H9 (cell line): Measurements from ENCODE around the gene STYK1. TPM values are rescaled to one million over a fixed set of nuclear protein-coding genes. Genes with fewer than 3 reads are reported as not detected.

ENCODE experiments used
- DNase-seq: peaks from one replicate; pipeline ENCODE4 v3.0.0-alpha.2; 2017
- H2AFZ ChIP-seq: one replicate; pipeline ENCODE4 v1.6.1; 2013; ENCODE audit warnings: mild to moderate bottlenecking, low read length, control low read depth, moderate library complexity
- H2AK5ac ChIP-seq: 2 replicates; pipeline ENCODE4 v1.6.1; 2013; ENCODE audit warnings: low read length, control low read depth, mixed read lengths; ENCODE audit not compliant: insufficient read length
- H2BK120ac ChIP-seq: one replicate; pipeline ENCODE4 v1.6.1; 2013; ENCODE audit warnings: low read depth, mild to moderate bottlenecking, low read length, control low read depth, inconsistent platforms; ENCODE audit not compliant: poor library complexity, severe bottlenecking
- H2BK12ac ChIP-seq: 2 replicates; pipeline ENCODE4 v1.6.1; 2013; ENCODE audit warnings: low read length, control low read depth, mixed read lengths, low read depth; ENCODE audit not compliant: insufficient read length
- H2BK15ac ChIP-seq: 2 replicates; pipeline ENCODE4 v1.6.1; 2013; ENCODE audit warnings: low read depth, low read length, control low read depth
- H2BK20ac ChIP-seq: one replicate; pipeline ENCODE4 v1.6.1; 2013; ENCODE audit warnings: low read depth, mild to moderate bottlenecking, low read length, control low read depth, inconsistent platforms; ENCODE audit not compliant: poor library complexity, severe bottlenecking
- H2BK5ac ChIP-seq: 2 replicates; pipeline ENCODE4 v1.6.1; 2013; ENCODE audit warnings: low read length, control low read depth, mixed read lengths; ENCODE audit not compliant: insufficient read length
- H3K14ac ChIP-seq: 2 replicates; pipeline ENCODE4 v1.6.1; 2013; ENCODE audit warnings: low read length, control low read depth; ENCODE audit not compliant: insufficient read depth
- H3K18ac ChIP-seq: 2 replicates; pipeline ENCODE4 v1.6.1; 2013; ENCODE audit warnings: low read depth, mild to moderate bottlenecking, mixed read lengths, low read length, control low read depth; ENCODE audit not compliant: insufficient read length
- H3K23ac ChIP-seq: 2 replicates; pipeline ENCODE4 v1.6.1; 2013; ENCODE audit warnings: low read length, control low read depth, mixed read lengths, low read depth; ENCODE audit not compliant: insufficient read length
- H3K23me2 ChIP-seq: 2 replicates; pipeline ENCODE4 v1.6.1; 2013; ENCODE audit warnings: low read depth, mild to moderate bottlenecking, mixed read lengths, low read length, control low read depth; ENCODE audit not compliant: insufficient read length, poor library complexity, severe bottlenecking
- H3K27ac ChIP-seq: 2 replicates; pipeline ENCODE4 v1.5.1; 2013; ENCODE audit warnings: low read length, control low read depth, mixed read lengths, low read depth; ENCODE audit not compliant: insufficient read length
- H3K27me3 ChIP-seq: 2 replicates; pipeline ENCODE4 v1.6.1; 2013; ENCODE audit warnings: low read length, control low read depth, inconsistent platforms; ENCODE audit not compliant: insufficient read depth
- H3K4ac ChIP-seq: 2 replicates; pipeline ENCODE4 v1.6.1; 2013; ENCODE audit warnings: low read depth, mild to moderate bottlenecking, control low read depth, inconsistent platforms, low read length, moderate library complexity
- H3K4me1 ChIP-seq: 2 replicates; pipeline ENCODE4 v1.6.1; 2013; ENCODE audit warnings: low read length, control low read depth, inconsistent platforms; ENCODE audit not compliant: insufficient read depth
- H3K4me2 ChIP-seq: 2 replicates; pipeline ENCODE4 v1.6.1; 2013; ENCODE audit warnings: low read length, control low read depth, mixed read lengths; ENCODE audit not compliant: insufficient read length, insufficient read depth
- H3K56ac ChIP-seq: 2 replicates; pipeline ENCODE4 v1.6.1; 2013; ENCODE audit warnings: low read depth, mild to moderate bottlenecking, mixed read lengths, low read length, control low read depth; ENCODE audit not compliant: insufficient read length
- H3K79me1 ChIP-seq: 2 replicates; pipeline ENCODE4 v1.6.1; 2013; ENCODE audit warnings: low read depth, mild to moderate bottlenecking, moderate library complexity, low read length, control low read depth, inconsistent platforms; ENCODE audit not compliant: insufficient read depth, poor library complexity, severe bottlenecking
- H3K79me2 ChIP-seq: 2 replicates; pipeline ENCODE4 v1.6.1; 2013; ENCODE audit warnings: low read length, control low read depth, inconsistent platforms; ENCODE audit not compliant: insufficient read depth
- H3K9ac ChIP-seq: 2 replicates; pipeline ENCODE4 v1.6.1; 2013; ENCODE audit warnings: low read length, control low read depth, mixed read lengths; ENCODE audit not compliant: insufficient read length; ENCODE audit errors: extremely low read depth
- H3K9me3 ChIP-seq: one replicate; pipeline ENCODE4 v1.6.1; 2013; ENCODE audit warnings: low read depth, low read length, inconsistent platforms; ENCODE audit not compliant: control insufficient read depth
- H3T11ph ChIP-seq: one replicate; pipeline ENCODE4 v1.6.1; 2013; ENCODE audit warnings: mild to moderate bottlenecking, low read length, control low read depth, inconsistent platforms
- H4K20me1 ChIP-seq: one replicate; pipeline ENCODE4 v1.6.1; 2013; ENCODE audit not compliant: control insufficient read depth, insufficient read length, insufficient read depth
- H4K5ac ChIP-seq: 2 replicates; pipeline ENCODE4 v1.6.1; 2013; ENCODE audit warnings: low read depth, mild to moderate bottlenecking, mixed read lengths, low read length, control low read depth; ENCODE audit not compliant: insufficient read length
- H4K8ac ChIP-seq: replicated peaks from 2 replicates; pipeline ENCODE4 v1.6.1; 2013; ENCODE audit warnings: low read length, control low read depth, mixed read lengths, low read depth; ENCODE audit not compliant: insufficient read length
- H4K91ac ChIP-seq: 2 replicates; pipeline ENCODE4 v1.6.1; 2013; ENCODE audit warnings: low read depth, mild to moderate bottlenecking, moderate library complexity, mixed read lengths, low read length, control low read depth; ENCODE audit not compliant: insufficient read length
- H3K27ac Mint-ChIP-seq, 3 experiments: 2 replicates in 2 of 3; 3 replicates in 1 of 3; pipeline ENCODE4 v1.8.0; 2020 to 2021; ENCODE audit warnings: mixed read lengths in 3 of 3, mild to moderate bottlenecking in 1 of 3, moderate library complexity in 1 of 3
- H3K27me3 Mint-ChIP-seq: 2 replicates; pipeline ENCODE4 v1.8.0; 2021; ENCODE audit warnings: low read depth, mild to moderate bottlenecking, moderate library complexity, mixed read lengths
- H3K36me3 Mint-ChIP-seq, 3 experiments: 2 replicates in 2 of 3; 3 replicates in 1 of 3; pipeline ENCODE4 v1.8.0; 2020 to 2021; ENCODE audit warnings: low read depth in 3 of 3, mixed read lengths in 3 of 3; ENCODE audit not compliant: insufficient read depth in 1 of 3
- H3K4me1 Mint-ChIP-seq, 2 experiments: 2 replicates each; pipeline ENCODE4 v1.8.0; 2020; ENCODE audit warnings: mixed read lengths in 2 of 2
- H3K4me3 Mint-ChIP-seq, 2 experiments: 2 replicates in 1 of 2; 3 replicates in 1 of 2; pipeline ENCODE4 v1.8.0; 2020 to 2021; ENCODE audit warnings: mild to moderate bottlenecking in 2 of 2, mixed read lengths in 2 of 2, moderate library complexity in 1 of 2
- H3K9me3 Mint-ChIP-seq, 2 experiments: 2 replicates in 1 of 2; 3 replicates in 1 of 2; pipeline ENCODE4 v1.8.0; 2020; ENCODE audit warnings: mild to moderate bottlenecking in 2 of 2, mixed read lengths in 2 of 2, moderate library complexity in 1 of 2
- WGBS: extraction: QIAGEN DNeasy Blood & Tissue Kit; methylation state at CpG from one replicate; pipeline ENCODE4 v1.1.7; 2013; ENCODE audit warnings: missing lambda C conversion rate, low lambda C conversion rate, mixed read lengths; ENCODE audit not compliant: insufficient read length; ENCODE audit errors: extremely low coverage; 5-methylcytosine and 5-hydroxymethylcytosine counted together
- total RNA-seq: library from RNA; stranded (reverse); gene quantifications from 2 replicates; pipeline ENCODE4 v1.2.1, GENCODE V29; 2021
- TF ChIP-seq, protein P1 (sequence below): fragments of 200-600 bp; sonication (generic); conservative IDR thresholded peaks from 3 replicates; pipeline ENCODE4 v1.8.0; 2021; ENCODE audit warnings: antibody characterized with exemption, mild to moderate bottlenecking

Gene STYK1
- total RNA-seq, 1 experiment from 2014 or later, result 0.37 TPM

GRCh38 chr12:10697156-10697555 is 23.3 kb upstream of the STYK1 start:
- H3K79me2 ChIP-seq, result no peaks in the 10 kb centered on the region
- Mint-ChIP-seq H3K36me3 (peaks cover 21 to 55% (median 51%) of the 10 kb centered on the region in 3 experiments; a peak in 6 of 7 replicates), H3K4me3 (no peak overlapping the region), H3K9me3 (no peaks in the 10 kb centered on the region), H3K4me1 (no peaks in the 10 kb centered on the region), H3K27ac (no peak overlapping the region), H3K27me3 (no peaks in the 10 kb centered on the region)
- H3K4me1 ChIP-seq, result no peaks in the 10 kb centered on the region
- no peaks in the 10 kb centered on the region for H3K23me2 ChIP-seq
- H3K4me2 ChIP-seq, result no peak overlapping the region
- TF ChIP-seq, protein P1, sequence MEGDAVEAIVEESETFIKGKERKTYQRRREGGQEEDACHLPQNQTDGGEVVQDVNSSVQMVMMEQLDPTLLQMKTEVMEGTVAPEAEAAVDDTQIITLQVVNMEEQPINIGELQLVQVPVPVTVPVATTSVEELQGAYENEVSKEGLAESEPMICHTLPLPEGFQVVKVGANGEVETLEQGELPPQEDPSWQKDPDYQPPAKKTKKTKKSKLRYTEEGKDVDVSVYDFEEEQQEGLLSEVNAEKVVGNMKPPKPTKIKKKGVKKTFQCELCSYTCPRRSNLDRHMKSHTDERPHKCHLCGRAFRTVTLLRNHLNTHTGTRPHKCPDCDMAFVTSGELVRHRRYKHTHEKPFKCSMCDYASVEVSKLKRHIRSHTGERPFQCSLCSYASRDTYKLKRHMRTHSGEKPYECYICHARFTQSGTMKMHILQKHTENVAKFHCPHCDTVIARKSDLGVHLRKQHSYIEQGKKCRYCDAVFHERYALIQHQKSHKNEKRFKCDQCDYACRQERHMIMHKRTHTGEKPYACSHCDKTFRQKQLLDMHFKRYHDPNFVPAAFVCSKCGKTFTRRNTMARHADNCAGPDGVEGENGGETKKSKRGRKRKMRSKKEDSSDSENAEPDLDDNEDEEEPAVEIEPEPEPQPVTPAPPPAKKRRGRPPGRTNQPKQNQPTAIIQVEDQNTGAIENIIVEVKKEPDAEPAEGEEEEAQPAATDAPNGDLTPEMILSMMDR, result no peak
- no peak overlapping the region for H3K18ac ChIP-seq
- no peak overlapping the region for H4K5ac ChIP-seq
- no peaks in the 10 kb centered on the region for H3K27me3 ChIP-seq
- H2AFZ ChIP-seq, result no peak overlapping the region
- no peak overlapping the region for H4K8ac ChIP-seq
- H3K14ac ChIP-seq, result no peak overlapping the region
- no peak overlapping the region for H2BK20ac ChIP-seq
- no peak overlapping the region for H3K23ac ChIP-seq
- no CpG with 5 or more reads among the region's 2 CpGs for WGBS
- no peak overlapping the region for H2BK120ac ChIP-seq
- no peak overlapping the region for H2BK15ac ChIP-seq
- no peak for DNase-seq
- no peaks in the 10 kb centered on the region for H3K9me3 ChIP-seq
- H3K4ac ChIP-seq, result no peak overlapping the region
- H4K91ac ChIP-seq, result no peak overlapping the region
- H3K9ac ChIP-seq, result no peak overlapping the region
- H4K20me1 ChIP-seq, result no peaks in the 10 kb centered on the region
- H2BK12ac ChIP-seq, result no peak overlapping the region
- no peak overlapping the region for H3K56ac ChIP-seq
- no peak overlapping the region for H2BK5ac ChIP-seq
- H2AK5ac ChIP-seq, result no peak overlapping the region
- no peak overlapping the region for H3T11ph ChIP-seq
- H3K27ac ChIP-seq, result no peak overlapping the region
- no peaks in the 10 kb centered on the region for H3K79me1 ChIP-seq
